Measurements from ENCODE around the gene CLDN5. TPM values are rescaled to one million over a fixed set of nuclear protein-coding genes. Genes with fewer than 3 reads are reported as not detected.

CLDN5 gene
- total and polyA plus RNA-seq, 10 donors = 18.1 to 167 (median 63.4) TPM

GRCh38 chr22:19530751-19531150 is 6.5 kb upstream of the CLDN5 start:
- intact Hi-C loops (cut with DNase I; ENCODE audit: low total_unique reads) = no loop called here
- 54 to 85% (median 81%) methylated on average over 2 to 3 of the region's 3 CpGs for WGBS, 5 donors
- no peak overlapping the region for H3K27ac ChIP-seq

GRCh38 chr22:19529811-19530210 is 5.6 kb upstream of the CLDN5 start:
- H3K36me3 ChIP-seq = no peaks in the 10 kb centered on the region
- no peak for DNase-seq
- TF ChIP-seq CTCF (IDR thresholded peaks at IDR 0.05 in 8 of 11, conservative IDR thresholded peaks at IDR 0.05 in 3 of 11) (no peak), POLR2A (IDR thresholded peaks at IDR 0.05) (no peak), POLR2AphosphoS5 (IDR thresholded peaks at IDR 0.05) (no peak)
- 73 to 86% (median 80%) methylated on average over 4 of the region's 4 CpGs for WGBS, 5 donors
- H3K27me3 ChIP-seq (replicated peaks in 1 of 7) = peaks cover 0 to 44% (median 8%) of the 10 kb centered on the region in 7 donors
- intact Hi-C loops (cut with DNase I; ENCODE audit: low total_unique reads) = no loop called here
- H3K27ac ChIP-seq = no peak overlapping the region
- H3K4me3 ChIP-seq = no peak overlapping the region
- peaks cover 0 to 42% (median 23%) of the 10 kb centered on the region in 6 donors for H3K4me1 ChIP-seq
- no peaks in the 10 kb centered on the region for H3K9me3 ChIP-seq

More at GRCh38 chr22:19530751-19531150, 6.5 kb upstream of the CLDN5 start:
- no peaks in the 10 kb centered on the region for H3K36me3 ChIP-seq
- H3K9me3 ChIP-seq = no peaks in the 10 kb centered on the region
- no peak overlapping the region for H3K4me3 ChIP-seq
- TF ChIP-seq POLR2A (IDR thresholded peaks at IDR 0.05) (no peak), POLR2AphosphoS5 (IDR thresholded peaks at IDR 0.05) (no peak), CTCF (IDR thresholded peaks at IDR 0.05 in 8 of 11, conservative IDR thresholded peaks at IDR 0.05 in 3 of 11) (no peak)
- peaks cover 0 to 35% (median 0%) of the 10 kb centered on the region in 7 donors for H3K27me3 ChIP-seq (replicated peaks in 1 of 7)
- H3K4me1 ChIP-seq = peaks cover 0 to 38% (median 17%) of the 10 kb centered on the region in 6 donors
- no peak for DNase-seq

GRCh38 chr22:19527861-19528417 is 3.7 kb upstream of the CLDN5 start:
- peaks cover 7 to 63% (median 27%) of the 10 kb centered on the region in 7 donors for H3K27me3 ChIP-seq (replicated peaks in 1 of 7)

More at GRCh38 chr22:19527861-19528417, 3.7 kb upstream of the CLDN5 start:
- H3K4me1 ChIP-seq = peaks cover 13 to 53% (median 42%) of the 10 kb centered on the region in 6 donors
- intact Hi-C loops (cut with DNase I; ENCODE audit: low total_unique reads) = no loop called here
- 61 to 83% (median 75%) methylated on average over 12 to 17 of the region's 17 CpGs for WGBS, 5 donors
- H3K36me3 ChIP-seq = no peaks in the 10 kb centered on the region
- TF ChIP-seq POLR2AphosphoS5 (IDR thresholded peaks at IDR 0.05) = no peak
- TF ChIP-seq POLR2A (IDR thresholded peaks at IDR 0.05) = no peak
- TF ChIP-seq CTCF (IDR thresholded peaks at IDR 0.05 in 8 of 11, conservative IDR thresholded peaks at IDR 0.05 in 3 of 11) = no peak
- peak overlapping the region in 7 of 8 donors; percentile 13 to 81 (median 36) for H3K27ac ChIP-seq
- peak; percentile 51 for DNase-seq
- no peak overlapping the region for H3K4me3 ChIP-seq
- no peaks in the 10 kb centered on the region for H3K9me3 ChIP-seq
